ENCODE results near the gene TGM6.

Gene TGM6

DNA sequence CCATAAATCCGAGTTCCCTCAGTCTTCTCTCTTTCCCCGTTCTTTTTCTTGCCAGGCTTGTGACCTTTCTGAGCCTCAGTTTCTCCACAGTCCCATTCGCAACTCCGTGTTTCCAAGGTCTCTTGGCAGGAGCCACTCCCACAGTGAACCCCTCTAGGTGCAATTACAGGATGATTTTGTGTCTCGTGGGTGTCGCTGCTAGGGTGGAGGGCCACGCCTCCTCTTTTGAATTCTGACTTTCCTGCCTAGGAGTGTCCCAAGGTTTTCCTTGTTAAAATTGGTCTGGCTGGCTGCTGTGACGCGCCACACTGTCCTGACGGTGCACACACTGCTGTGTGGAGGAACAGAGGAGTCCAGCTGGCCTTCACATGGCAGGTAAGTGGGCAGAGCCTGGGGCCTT is at the start of gene TGM6:
TGM6 (plus strand) TSS at position 301 of the 400 bp plus-strand sequence; CDS start at position 369, 68 bp downstream.
- DNase-seq (ENCODE audit: low read depth in 3 of 3), result no peak

DNA sequence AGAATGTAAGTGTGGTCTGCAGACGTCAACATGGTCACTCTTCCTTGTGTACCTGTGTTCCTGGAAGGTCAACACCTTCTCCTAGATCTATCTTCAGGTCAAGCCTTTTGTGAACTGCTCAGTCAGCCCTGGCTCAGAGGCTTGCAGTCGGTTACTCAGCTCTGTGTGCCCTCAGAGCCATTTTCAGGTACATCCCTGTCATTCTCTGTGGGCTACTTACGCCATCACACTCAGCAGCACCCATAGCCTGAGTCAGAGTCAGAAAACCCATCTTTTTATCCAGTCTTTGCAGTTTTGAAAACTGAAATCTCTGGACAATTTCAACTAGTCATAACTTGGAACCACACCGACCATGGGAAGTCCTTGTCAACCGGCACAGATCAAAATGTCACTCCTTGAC is 49.6 kb upstream of the TGM6 start:
- no peak for DNase-seq (ENCODE audit: low read depth in 3 of 3)

- no peak for DNase-seq (ENCODE audit: low read depth in 3 of 3)
Measured at GRCh38 chr20:2331901-2332565, 48.7 kb upstream of the TGM6 start.

DNA sequence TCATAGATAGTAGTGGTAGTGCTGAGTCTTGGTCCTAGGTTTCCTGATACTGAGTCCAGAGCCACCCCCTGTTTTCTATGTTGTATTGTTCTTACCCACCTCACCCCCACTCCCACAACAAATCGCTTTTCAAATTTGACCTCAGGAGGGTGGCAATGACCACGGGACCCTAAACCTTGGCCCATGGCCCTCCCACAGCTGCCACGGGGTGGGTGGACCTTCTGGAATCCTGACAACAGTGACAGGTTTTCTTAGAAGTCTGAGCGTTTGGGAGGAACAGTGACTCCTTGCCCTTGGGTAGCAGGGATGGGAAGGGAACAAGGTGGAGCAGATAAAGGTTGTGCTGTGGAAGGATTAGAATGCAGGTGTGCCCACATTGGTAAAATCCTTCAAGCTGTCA is 48.0 kb upstream of the TGM6 start:
- DNase-seq (ENCODE audit: low read depth in 3 of 3), result no peak

DNA sequence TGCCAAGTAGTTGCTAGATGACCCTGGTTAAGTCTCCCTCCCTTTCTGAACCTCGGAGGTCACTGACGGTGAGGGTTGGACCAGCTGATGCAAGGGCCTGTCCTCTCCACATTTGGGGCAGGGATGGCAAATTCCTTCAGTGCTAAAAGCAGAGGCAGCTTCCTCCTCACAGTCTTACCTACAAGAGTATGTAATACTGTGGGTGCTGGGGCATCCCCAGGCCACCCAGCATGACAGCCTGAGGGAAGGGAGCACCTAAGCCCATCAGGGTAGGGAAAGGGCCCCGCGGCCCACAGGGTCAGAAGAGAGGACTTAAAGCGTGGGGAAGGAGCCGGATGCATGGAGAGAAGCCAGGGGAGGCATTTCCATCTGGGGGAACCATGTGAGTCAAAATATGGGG is 46.9 kb upstream of the TGM6 start:
- DNase-seq (ENCODE audit: low read depth in 3 of 3), result no peak

DNA sequence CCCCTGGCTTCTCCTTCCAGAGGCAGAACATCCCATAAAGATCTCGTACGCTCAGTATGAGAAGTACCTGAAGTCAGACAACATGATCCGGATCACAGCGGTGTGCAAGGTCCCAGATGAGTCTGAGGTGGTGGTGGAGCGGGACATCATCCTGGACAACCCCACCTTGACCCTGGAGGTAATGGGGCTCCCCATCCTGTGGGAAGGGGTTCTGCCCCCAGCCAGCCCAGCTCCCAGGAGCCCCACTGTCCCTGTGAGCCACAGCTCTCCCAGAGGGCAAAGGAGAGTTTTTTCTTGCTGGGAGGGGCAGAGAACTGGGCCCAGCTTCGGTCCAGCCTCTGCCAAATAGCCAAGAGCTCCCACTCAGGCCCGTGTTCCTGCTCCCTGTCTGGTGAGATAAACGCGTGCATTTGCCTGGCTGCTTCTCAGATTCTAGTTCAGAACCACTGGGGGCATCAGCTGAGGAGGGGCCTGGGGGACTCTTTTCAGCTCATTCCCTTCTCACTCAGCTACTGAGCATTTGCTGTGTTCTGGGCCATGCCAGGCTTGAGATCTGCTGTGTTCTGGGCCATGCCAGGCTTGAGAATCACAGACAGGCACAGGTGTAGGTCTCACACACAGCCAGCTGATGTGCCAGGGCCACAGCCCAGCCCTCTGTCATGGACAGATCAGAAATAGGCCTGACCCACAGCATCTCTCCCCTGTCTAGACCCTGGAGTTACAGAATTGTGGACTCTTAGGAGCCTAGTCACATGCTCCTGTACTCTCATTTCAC is 45.4 kb upstream of the TGM6 start:
- no peak for DNase-seq (ENCODE audit: low read depth in 3 of 3)

DNA sequence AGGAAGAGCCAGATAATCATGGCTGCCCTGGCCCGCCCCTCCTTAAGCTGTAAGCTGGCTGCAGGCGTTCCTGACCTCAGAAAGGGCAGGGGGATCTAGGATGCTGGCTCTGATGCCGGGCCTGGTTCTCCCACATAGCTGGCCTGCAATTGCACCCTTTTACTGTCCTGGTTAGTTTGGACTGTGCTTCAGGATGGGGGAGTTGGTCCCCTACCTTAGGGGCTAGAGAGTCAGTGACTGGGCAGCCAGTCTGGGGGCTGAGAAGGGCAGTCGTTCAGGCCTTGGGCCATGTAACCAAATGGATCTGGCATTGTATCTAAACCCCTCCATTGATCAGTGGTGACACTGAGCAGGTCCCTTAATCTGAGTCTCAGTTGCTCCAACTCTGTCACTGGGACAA is 44.2 kb upstream of the TGM6 start:
- DNase-seq (ENCODE audit: low read depth in 3 of 3), result no peak

DNA sequence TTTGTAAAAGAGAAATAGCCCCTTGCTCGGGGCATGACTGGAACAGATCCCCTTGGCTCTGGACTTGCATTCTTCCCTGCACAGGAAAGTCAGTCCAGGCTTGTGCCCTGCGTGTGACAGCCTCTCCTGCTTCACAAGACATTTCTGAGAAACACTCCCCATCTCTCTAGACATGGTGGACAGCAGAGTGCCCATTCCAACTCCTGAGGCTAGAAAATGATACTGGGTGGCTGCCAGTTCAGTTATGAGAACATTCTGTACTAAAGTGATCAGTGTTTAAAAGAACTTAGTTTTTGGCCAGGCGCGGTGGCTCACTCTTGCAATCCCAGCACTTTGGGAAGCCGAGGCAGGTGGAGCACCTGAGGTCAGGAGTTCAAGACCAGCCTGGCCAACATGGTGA is 43.6 kb upstream of the TGM6 start:
- DNase-seq (ENCODE audit: low read depth in 3 of 3), result no peak

DNA sequence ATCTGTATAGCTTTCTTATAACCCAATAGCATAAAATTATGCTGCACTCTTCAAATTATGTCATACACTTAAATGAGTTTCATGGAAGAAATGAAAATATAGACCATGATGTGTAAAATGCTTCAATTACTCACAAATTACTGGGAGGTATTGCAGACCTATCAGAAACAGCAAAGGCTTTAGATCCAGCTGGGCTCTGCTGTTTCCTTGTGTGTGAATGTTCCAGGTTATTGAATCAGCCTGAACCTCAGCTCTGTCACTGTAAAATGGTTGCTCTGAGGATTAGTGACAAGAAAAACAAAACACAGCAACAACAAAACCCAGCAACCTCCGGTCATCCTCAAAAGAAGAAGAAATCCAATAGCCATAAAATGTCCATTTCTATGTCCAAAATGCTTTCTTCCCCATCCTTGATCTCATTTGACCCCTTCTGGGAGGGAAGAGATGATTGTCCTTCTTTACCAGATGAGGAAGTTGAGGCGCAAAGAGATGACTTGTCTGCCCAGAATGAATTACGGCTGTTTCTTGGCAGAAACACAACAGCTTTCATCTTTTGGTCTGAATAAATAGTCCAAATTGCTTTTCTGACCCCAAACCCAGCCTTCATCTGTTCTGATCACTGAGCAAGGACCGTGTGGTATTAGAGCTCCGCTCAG is 42.2 kb upstream of the TGM6 start:
- DNase-seq (ENCODE audit: low read depth in 3 of 3), result no peak

GRCh38 chr20:2340136-2340535 is 40.6 kb upstream of the TGM6 start:
- DNase-seq (ENCODE audit: low read depth in 3 of 3), result no peak

GRCh38 chr20:2340823-2341222 is 39.9 kb upstream of the TGM6 start:
- no peak for DNase-seq (ENCODE audit: low read depth in 3 of 3)

DNA sequence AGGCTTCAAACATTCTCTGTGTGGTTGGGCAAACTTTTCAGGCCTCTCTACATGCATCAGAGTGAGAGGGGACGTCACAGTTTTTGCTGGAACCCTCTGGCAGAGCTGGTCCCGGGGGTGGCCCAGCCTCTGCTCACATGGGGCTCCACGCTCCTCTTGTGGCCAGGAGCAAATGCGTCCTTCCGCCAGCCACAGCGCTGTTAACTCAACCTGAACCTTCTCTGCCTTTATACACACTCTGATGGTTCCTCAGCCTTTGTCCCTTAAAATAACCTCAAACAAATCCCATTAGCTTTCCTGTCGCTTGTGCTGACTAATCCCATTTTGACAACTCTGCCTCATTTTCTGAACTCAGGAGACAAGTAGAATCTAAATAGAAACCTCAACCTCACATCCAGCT is 39.4 kb upstream of the TGM6 start:
- DNase-seq (ENCODE audit: low read depth in 3 of 3), result no peak

- no peak for DNase-seq (ENCODE audit: low read depth in 3 of 3)
Measured at GRCh38 chr20:2342243-2342642, 38.5 kb upstream of the TGM6 start.

GRCh38 chr20:2346188-2346587 is 34.5 kb upstream of the TGM6 start:
- no peak for DNase-seq (ENCODE audit: low read depth in 3 of 3)

GRCh38 chr20:2348336-2348735 is 32.4 kb upstream of the TGM6 start:
- DNase-seq (ENCODE audit: low read depth in 3 of 3), result no peak

DNA sequence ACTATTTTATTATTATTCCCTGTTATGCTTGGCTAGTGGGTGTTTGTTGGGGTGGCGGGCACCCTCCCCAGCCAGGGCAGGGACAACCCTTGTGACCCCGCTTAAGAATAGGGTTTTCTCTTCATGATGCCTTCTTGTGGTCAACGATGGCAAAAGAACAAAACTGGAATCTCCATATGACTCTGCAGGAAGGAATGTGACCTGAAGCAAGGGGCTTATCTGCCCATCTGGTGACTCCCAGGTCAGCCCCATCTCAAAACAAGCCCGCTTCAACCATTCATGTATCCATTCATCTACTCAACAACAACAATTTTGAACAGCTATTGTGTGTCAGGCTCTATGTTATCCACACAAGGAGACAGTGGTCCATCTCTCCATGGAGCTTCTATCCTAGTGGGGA is 30.9 kb upstream of the TGM6 start:
- no peak for DNase-seq (ENCODE audit: low read depth in 3 of 3)

- DNase-seq (ENCODE audit: low read depth in 3 of 3), result no peak
Measured at GRCh38 chr20:2350606-2351005, 30.1 kb upstream of the TGM6 start.

DNA sequence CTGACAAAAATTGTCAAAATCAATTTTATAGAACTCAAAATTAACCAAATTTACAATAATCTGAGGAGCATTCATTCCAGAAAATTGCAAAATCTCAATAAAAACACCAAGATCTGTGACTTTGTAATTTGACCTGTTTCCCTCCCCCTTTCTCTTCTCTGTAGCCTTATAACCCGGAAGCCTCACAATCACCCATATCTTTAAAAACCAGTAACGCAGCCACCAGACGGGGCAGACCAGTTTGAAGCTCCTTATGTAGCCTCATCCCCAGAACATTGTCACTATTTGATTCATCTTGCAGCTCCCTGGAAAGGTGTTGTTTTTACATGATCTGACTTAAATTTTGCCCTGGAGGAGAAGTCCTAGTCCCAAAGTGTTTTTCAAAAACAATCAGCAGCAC is 27.5 kb upstream of the TGM6 start:
- no peak for DNase-seq (ENCODE audit: low read depth in 3 of 3)

GRCh38 chr20:2357114-2357513 is 23.6 kb upstream of the TGM6 start:
- DNase-seq (ENCODE audit: low read depth in 3 of 3), result no peak

- DNase-seq (ENCODE audit: low read depth in 3 of 3), result no peak
Measured at GRCh38 chr20:2358006-2358405, 22.7 kb upstream of the TGM6 start.

DNA sequence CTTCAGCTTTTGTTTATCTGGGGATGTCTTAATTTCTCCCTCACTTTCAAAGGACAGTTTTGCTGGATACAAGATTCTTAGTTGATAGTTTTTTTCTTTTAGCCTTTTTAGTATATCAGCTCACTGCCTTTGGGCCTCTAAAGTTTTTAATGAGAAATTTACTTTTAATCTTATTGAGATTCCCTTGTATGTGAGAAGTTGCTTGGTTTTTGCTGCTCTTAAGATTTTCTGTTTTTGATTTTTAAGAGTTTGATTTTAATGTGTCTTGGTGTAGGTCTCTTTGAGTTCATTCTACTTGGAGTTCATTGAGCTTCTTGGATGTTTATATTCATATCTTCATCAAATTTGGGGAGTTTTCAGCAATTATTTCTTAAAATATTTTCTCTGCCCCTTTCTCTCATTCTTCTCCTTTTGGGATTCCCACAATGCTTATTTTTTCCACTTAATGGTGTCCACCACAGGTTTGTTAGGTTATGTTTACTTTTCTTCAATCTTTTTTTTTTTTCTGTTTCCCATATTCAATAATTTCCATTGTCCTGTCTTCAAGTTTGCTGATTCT is 19.6 kb upstream of the TGM6 start:
- DNase-seq (ENCODE audit: low read depth in 3 of 3), result no peak

DNA sequence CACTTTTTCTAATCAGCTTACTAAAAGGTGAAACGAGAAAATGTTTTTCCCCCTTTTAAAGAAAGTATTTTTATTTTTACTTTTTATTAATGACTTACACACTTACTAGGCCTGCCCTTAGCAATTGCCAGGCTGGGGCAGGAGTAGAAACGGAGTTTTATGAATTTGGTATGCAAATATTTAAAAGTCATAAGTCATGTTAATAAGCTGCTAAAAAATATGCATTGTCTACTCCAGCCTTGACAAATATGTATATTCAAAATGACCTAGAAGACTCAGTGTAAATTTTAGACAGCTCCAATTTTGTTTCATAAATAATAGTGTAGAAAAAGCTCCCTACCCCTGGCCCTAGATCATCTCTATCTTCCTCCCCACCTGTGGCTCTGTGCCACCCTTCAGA is 17.5 kb upstream of the TGM6 start:
- no peak for DNase-seq (ENCODE audit: low read depth in 3 of 3)

DNA sequence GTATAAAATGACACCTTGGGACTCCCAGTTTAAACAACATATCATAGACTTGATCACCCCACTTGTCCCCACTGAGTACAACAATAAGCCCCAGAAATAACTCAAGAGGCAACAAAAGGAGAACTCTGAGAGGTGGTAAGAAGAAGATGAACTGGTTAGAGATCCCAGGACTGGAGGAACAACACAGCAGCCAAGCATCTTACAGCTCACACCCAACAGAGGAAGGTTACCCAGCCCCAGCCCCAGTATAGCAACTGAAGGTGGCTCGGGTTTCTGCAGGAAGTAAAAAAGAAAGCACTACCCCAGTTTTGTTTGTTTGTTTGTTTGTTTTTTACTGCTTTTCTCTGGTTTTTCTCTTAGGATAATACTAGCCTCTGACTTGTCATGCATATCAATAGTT is 17.1 kb upstream of the TGM6 start:
- DNase-seq (ENCODE audit: low read depth in 3 of 3), result no peak
